Astrocyte of the cerebellum (primary cell): ENCODE results near the gene HES1.
"Not testable (repeated sequence)": the region's sequence is repeated elsewhere in the genome, so short reads cannot be mapped to it uniquely, and the experiment has no call there.

Experiments
- DNase-seq: peaks from one replicate; pipeline ENCODE4 v3.0.0-alpha.2; 2011; ENCODE audit warnings: low read depth
- H3K4me3 ChIP-seq: 2 replicates; pipeline ENCODE4 v1.5.1; 2011; ENCODE audit warnings: mild to moderate bottlenecking, low read depth, low read length, moderate library complexity
- CTCF ChIP-seq: IDR thresholded peaks from 2 replicates; pipeline ENCODE4 v1.5.1; 2012; ENCODE audit warnings: low read length, low read depth, moderate library complexity, mild to moderate bottlenecking; ENCODE audit errors: missing control alignments
- in situ Hi-C: cut with HindIII; loops from 2 replicates; pipeline ENCODE4 v1.10.0; 2017; ENCODE audit warnings: low sequenced_read_pairs

Gene HES1

DNA sequence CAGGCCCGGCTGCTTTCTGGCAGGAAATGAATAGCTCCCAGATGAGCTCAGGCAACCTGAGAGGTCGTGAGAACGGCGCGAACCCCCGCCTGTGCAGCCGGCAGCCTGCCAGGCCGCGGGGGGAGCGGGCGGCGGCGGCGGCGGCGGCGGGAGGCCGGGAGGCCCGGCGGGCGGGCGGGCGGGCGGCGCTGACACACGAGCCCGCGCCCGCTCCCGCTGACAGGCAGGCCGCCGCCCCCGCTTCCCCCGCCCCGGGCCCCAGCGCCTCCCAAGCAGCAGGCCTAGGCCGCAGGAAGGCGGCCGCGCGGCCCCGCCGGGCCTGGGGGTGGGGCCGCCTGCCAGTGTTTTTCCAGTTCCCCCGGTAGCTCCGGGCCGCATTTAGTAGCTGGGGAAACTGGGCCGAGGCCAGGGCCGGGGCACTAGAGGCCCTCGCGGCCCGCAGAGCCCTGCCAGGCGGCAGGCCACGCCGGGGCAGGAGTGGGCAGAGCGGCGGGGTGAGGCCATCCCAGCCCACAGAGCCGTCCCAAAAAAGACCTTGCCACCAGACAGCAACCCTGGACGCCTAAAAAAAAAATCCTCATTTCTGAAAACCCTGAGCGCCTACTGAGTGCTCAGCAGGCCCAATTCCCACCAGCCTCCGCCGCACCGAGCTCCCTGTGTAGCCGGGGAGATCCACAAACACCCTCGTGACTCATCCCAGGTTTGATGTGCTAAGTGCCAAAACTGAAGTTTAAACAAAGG, 5.6 kb downstream of the HES1 start:
- H3K4me3 ChIP-seq, result peak overlapping the region; percentile 25
- DNase-seq, result peak; percentile 86
- TF ChIP-seq CTCF, result no peak
- in situ Hi-C loops, result no loop called here

- TF ChIP-seq CTCF, result no peak
- in situ Hi-C loops, result no loop called here
- no peak for DNase-seq
- H3K4me3 ChIP-seq, result no peak overlapping the region
Observed at GRCh38 chr3:194142156-194142910, 6.4 kb downstream of the HES1 start.

GRCh38 chr3:194145702-194146101, 9.8 kb downstream of the HES1 start:
- TF ChIP-seq CTCF, result no peak
- in situ Hi-C loops, result no loop called here
- H3K4me3 ChIP-seq, result no peak overlapping the region
- no peak for DNase-seq

- in situ Hi-C loops, result no loop called here
- TF ChIP-seq CTCF, result no peak
Observed at GRCh38 chr3:194147679-194148078, 11.7 kb downstream of the HES1 start.

GRCh38 chr3:194148383-194148782, 12.4 kb downstream of the HES1 start:
- peak; percentile 32 for DNase-seq
- no peak for TF ChIP-seq CTCF
- H3K4me3 ChIP-seq, result no peak overlapping the region
- in situ Hi-C loops, result no loop called here

More at GRCh38 chr3:194147679-194148078, 11.7 kb downstream of the HES1 start:
- no peak for DNase-seq
- no peak overlapping the region for H3K4me3 ChIP-seq

DNA sequence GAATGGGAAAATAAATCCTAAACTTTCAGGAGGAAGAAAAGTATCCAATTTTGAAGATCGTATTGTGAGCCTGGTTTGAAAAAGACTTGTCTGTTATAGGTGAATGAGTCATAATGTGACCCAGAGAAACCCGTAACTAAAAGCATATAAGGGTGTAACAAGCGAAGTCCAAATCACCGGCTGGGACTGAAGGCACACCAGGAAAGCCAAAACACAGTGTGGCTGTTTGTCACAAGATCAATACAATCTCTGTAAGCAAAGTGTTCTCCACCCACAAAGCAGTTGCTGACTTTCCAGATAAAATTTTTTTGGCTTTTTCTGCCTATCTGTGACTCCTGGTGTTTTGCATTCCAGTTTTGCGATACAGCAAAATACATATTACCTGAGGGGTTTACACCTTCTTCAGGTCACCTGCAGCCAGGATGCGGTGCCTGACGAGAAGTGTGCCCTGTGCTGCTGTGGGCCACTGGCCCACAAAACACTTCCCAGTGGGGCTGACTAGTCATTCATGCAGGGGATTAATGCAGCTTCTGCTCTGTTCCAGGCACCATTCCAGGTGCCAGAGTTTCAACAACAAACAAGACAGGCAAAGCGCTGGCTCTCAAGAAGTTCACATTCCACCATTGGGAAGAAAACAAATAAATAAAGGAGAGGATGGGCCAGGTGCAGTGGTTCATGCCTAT, 14.4 kb downstream of the HES1 start:
- in situ Hi-C loops, result no loop called here
- H3K4me3 ChIP-seq, result no peak overlapping the region
- DNase-seq, result no peak
- TF ChIP-seq CTCF, result no peak

DNA sequence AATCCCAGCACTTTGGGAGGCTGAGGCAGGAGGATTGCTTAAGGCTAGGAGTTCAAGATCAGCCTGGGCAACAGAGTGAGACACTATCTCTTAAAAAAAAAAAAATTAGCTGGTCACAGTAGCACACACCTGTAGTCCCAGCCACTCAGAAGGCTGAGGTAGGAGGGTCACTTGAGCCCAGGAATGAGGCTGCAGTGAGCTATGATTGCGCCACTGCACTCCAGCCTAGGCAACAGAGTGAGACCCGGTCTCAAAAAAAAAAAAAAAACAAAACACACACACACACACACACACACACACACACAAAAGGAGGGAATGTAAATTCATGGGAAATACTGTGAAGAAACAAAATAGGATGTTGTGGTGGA, 15.0 kb downstream of the HES1 start:
- H3K4me3 ChIP-seq, result not testable (repeated sequence)

More for the DNA sequence above, 15.0 kb downstream of the HES1 start:
- in situ Hi-C loops, DNase-seq: not testable (repeated sequence)
